ENCODE measurements around the gene RPL22L1.
"Not testable (repeated sequence)": the region's sequence is repeated elsewhere in the genome, so short reads cannot be mapped to it uniquely, and the experiment has no call there.

RPL22L1 gene

GRCh38 chr3:170826047-170826446 lies 43.9 kb downstream of the RPL22L1 start:
- no peak for DNase-seq (ENCODE audit: low read depth)

- not testable (repeated sequence) for DNase-seq (ENCODE audit: low read depth)
Measured at GRCh38 chr3:170823562-170823961, 46.4 kb downstream of the RPL22L1 start.

- DNase-seq (ENCODE audit: low read depth) = not testable (repeated sequence)
Measured at GRCh38 chr3:170818325-170818724, 51.7 kb downstream of the RPL22L1 start.

GRCh38 chr3:170817471-170817870 lies 52.5 kb downstream of the RPL22L1 start:
- not testable (repeated sequence) for DNase-seq (ENCODE audit: low read depth)

GRCh38 chr3:170816841-170817240 lies 53.2 kb downstream of the RPL22L1 start:
- no peak for DNase-seq (ENCODE audit: low read depth)

- DNase-seq (ENCODE audit: low read depth) = no peak
Measured at GRCh38 chr3:170816341-170816740, 53.7 kb downstream of the RPL22L1 start.

GRCh38 chr3:170815936-170816335 lies 54.1 kb downstream of the RPL22L1 start:
- no peak for DNase-seq (ENCODE audit: low read depth)

- DNase-seq (ENCODE audit: low read depth) = no peak
Measured at GRCh38 chr3:170815340-170815739, 54.7 kb downstream of the RPL22L1 start.
